B cell (primary cell): ENCODE results near the gene DLG1. TPM values are rescaled to one million over a fixed set of nuclear protein-coding genes. Genes with fewer than 3 reads are reported as not detected.

Experiments
- ATAC-seq: fragments of 200-7000 bp; cut with Tn5 transposase; one replicate; pipeline ENCODE4 v1.10.0; 2021; ENCODE audit warnings: low read depth, mild to moderate bottlenecking, moderate number of reproducible peaks, moderate library complexity
- CTCF ChIA-PET: fragments of 350-600 bp; sonication (Branson Sonifier 250); formaldehyde crosslinking; loops from one replicate; lab custom pipeline; 2021; ENCODE audit warnings: antibody characterized with exemption, inconsistent platforms; lab: Charles Lee
- POLR2A ChIA-PET: fragments of 350-600 bp; sonication (Branson Sonifier 250); formaldehyde crosslinking; loops from one replicate; lab custom pipeline; 2021; ENCODE audit warnings: antibody characterized with exemption; lab: Charles Lee
- DNase-seq: peaks from one replicate; pipeline ENCODE4 v3.0.0; 2013
- H2AFZ ChIP-seq: 2 replicates; pipeline ENCODE4 v1.6.1; 2012; ENCODE audit warnings: mild to moderate bottlenecking, low read depth, low read length; ENCODE audit not compliant: insufficient read depth, poor library complexity, severe bottlenecking
- H3K27ac ChIP-seq, 2 donors: 1 replicate in 1 of 2; 2 replicates in 1 of 2; pipeline ENCODE4 v1.5.1; 2012 to 2013; ENCODE audit warnings: low read length in 2 of 2, mild to moderate bottlenecking in 2 of 2, moderate library complexity in 1 of 2
- H3K27me3 ChIP-seq, 4 experiments: fragments of 200-600 bp in 1 of 4; sonication (generic) in 1 of 4; replicated peaks in 1 of 4; 1 replicate in 2 of 4; 2 replicates in 2 of 4; pipeline versions ENCODE4 v1.6.1 to v1.7.0; 2013 to 2016; ENCODE audit warnings: low read length in 3 of 4, mild to moderate bottlenecking in 2 of 4, mixed read lengths in 1 of 4, moderate library complexity in 1 of 4; ENCODE audit not compliant: insufficient read depth in 4 of 4, control insufficient read depth in 3 of 4; ENCODE audit errors: control extremely low read depth in 1 of 4
- H3K36me3 ChIP-seq, 2 experiments: replicated peaks in 1 of 2; 1 replicate in 1 of 2; 2 replicates in 1 of 2; pipeline versions ENCODE4 v1.6.1 to v1.7.1; 2013; ENCODE audit warnings: low read length in 1 of 2; ENCODE audit not compliant: insufficient read depth in 2 of 2, control insufficient read depth in 1 of 2; ENCODE audit errors: control extremely low read depth in 1 of 2, extremely low read depth in 1 of 2
- H3K4me1 ChIP-seq, 2 donors: fragments of 200-600 bp in 1 of 2; sonication (generic) in 1 of 2; 1 replicate in 1 of 2; 2 replicates in 1 of 2; pipeline versions ENCODE4 v1.5.1 to v1.6.1; 2013 to 2017; ENCODE audit warnings: low read length in 2 of 2; ENCODE audit not compliant: control insufficient read depth in 2 of 2, insufficient read depth in 2 of 2
- H3K4me2 ChIP-seq: replicated peaks from 2 replicates; pipeline ENCODE3; 2012; ENCODE audit warnings: mild to moderate bottlenecking, low read depth, low read length; ENCODE audit not compliant: poor library complexity, severe bottlenecking
- H3K4me3 ChIP-seq, 5 experiments: fragments of 200-600 bp in 1 of 5; sonication (generic) in 1 of 5; 1 replicate in 3 of 5; 2 replicates in 2 of 5; pipeline versions ENCODE4 v1.5.1 to v1.7.0; 2011 to 2016; ENCODE audit warnings: low read length in 4 of 5, mild to moderate bottlenecking in 4 of 5, low read depth in 2 of 5, control low read depth in 1 of 5, moderate library complexity in 1 of 5; ENCODE audit not compliant: insufficient read depth in 1 of 5; ENCODE audit errors: control extremely low read depth in 1 of 5, extremely low read depth in 1 of 5
- H3K79me2 ChIP-seq: fragments of 200-600 bp; sonication (generic); one replicate; pipeline ENCODE4 v1.6.0; 2016; ENCODE audit warnings: low read length; ENCODE audit not compliant: control insufficient read depth, insufficient read depth
- H3K9ac ChIP-seq: fragments of 200-600 bp; sonication (generic); 2 replicates; pipeline ENCODE4 v1.6.1; 2017; ENCODE audit warnings: mild to moderate bottlenecking, low read length, moderate library complexity
- H3K9me3 ChIP-seq, 3 donors: one replicate each; pipeline versions ENCODE4 v1.6.1 to v1.7.1; 2013; ENCODE audit warnings: low read length in 2 of 3; ENCODE audit not compliant: control insufficient read depth in 2 of 3, insufficient read depth in 1 of 3; ENCODE audit errors: control extremely low read depth in 1 of 3
- H4K20me1 ChIP-seq: 2 replicates; pipeline ENCODE4 v1.6.0; 2012; ENCODE audit warnings: mild to moderate bottlenecking, low read length; ENCODE audit not compliant: insufficient read depth, control insufficient read depth, poor library complexity, severe bottlenecking
- H3K27ac Mint-ChIP-seq: one replicate; pipeline ENCODE4 v1.8.0; 2021; ENCODE audit warnings: mixed read lengths
- H3K27me3 Mint-ChIP-seq: one replicate; pipeline ENCODE4 v1.8.0; 2021; ENCODE audit warnings: mixed read lengths
- H3K4me1 Mint-ChIP-seq: one replicate; pipeline ENCODE4 v1.8.0; 2021; ENCODE audit warnings: mixed read lengths
- H3K4me3 Mint-ChIP-seq: one replicate; pipeline ENCODE4 v1.8.0; 2021; ENCODE audit warnings: mixed read lengths
- H3K9me3 Mint-ChIP-seq: one replicate; pipeline ENCODE4 v1.8.0; 2022; ENCODE audit warnings: mixed read lengths; ENCODE audit not compliant: insufficient read depth
- CTCF ChIP-seq: fragments of 200-600 bp; IDR thresholded peaks from one replicate; pipeline ENCODE4 v1.8.0; 2022; ENCODE audit warnings: antibody characterized with exemption, mild to moderate bottlenecking
- EZH2 ChIP-seq: IDR thresholded peaks from 2 replicates; pipeline ENCODE4 v1.6.1; 2012; ENCODE audit warnings: borderline replicate concordance, low read depth, mild to moderate bottlenecking, moderate library complexity, low read length; ENCODE audit not compliant: insufficient read depth, poor library complexity, severe bottlenecking
- WGBS: methylation state at CpG from one replicate; pipeline ENCODE4 v1.1.5; 2013; ENCODE audit warnings: missing lambda C conversion rate; ENCODE audit not compliant: insufficient coverage; 5-methylcytosine and 5-hydroxymethylcytosine counted together
- intact Hi-C: fragments of 100-400 bp; cut with micrococcal nuclease; formaldehyde crosslinking; loops from one replicate; pipeline ENCODE4 v1.10.0; 2022
- polyA plus RNA-seq: library from polyadenylated mRNA; depleted of rRNA; stranded (reverse); fragments of >200 nt; gene quantifications from 2 replicates; pipeline ENCODE4 v1.2.3, GENCODE V29; 2012
- total RNA-seq, 2 donors: library from RNA; stranded (reverse); fragments of 120-200 nt in 1 of 2; gene quantifications; 1 replicate in 1 of 2; 2 replicates in 1 of 2; pipeline versions ENCODE4 v1.2.3 to v1.2.4, GENCODE V29; 2013 to 2022

DLG1 gene
- total and polyA plus RNA-seq, 2 donors (not counting 1 experiment from before 2014, with no cell fraction given) = 23.4 to 114 TPM

DNA sequence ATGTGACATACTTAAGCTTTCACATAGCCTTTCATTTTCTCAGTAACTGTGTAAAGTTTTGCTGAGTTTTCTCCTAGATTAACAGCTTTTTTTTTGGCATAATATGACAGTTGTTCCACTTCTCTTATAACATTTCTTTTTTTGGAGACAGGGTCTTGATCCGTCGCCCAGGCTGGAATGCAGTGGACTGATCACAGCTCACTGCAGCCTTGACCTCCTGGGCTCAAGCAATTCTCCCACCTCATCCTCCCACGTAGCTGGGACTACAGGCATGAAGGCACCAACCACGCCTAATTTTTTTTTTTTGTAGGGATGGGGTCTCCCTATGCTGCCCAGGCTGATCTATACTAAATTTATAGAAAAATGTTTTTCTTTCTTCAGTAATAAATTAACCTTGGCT, 30.1 kb downstream of the DLG1 start:
- H3K36me3 ChIP-seq = peaks cover 0 to 2% of the 10 kb centered on the region in 2 experiments

DNA sequence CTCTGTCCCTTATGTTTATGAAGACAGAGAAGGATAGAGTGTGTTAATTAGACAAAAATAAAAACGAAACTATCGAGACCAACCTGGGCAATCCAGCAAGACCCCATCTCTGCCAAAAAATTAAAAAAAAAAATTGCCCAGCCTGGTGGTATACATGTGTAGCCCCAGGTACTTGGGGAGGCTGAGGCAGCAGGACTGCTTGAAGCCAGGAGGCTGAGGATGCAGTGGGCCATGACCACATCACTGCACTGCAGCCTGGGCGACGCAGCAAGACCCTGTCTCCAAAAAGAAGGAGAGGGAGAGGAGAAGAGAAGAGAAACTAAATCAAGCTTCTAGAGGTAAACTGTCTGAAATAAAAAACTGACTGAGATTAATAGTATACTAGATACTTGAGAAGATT, 32.1 kb downstream of the DLG1 start:
- Histone ChIP-seq H3K79me2 (peaks cover 74% of the 10 kb centered on the region), H3K4me1 (no peaks in the 10 kb centered on the region), H3K4me3 (no peak overlapping the region), H3K4me2 (no peak overlapping the region), H3K9ac (no peak overlapping the region), H3K36me3 (peaks cover 0 to 2% of the 10 kb centered on the region in 2 experiments), H4K20me1 (peaks cover 28% of the 10 kb centered on the region), H3K27ac (no peak overlapping the region), H3K9me3 (no peaks in the 10 kb centered on the region), H2AFZ (no peak overlapping the region), H3K27me3 (no peaks in the 10 kb centered on the region)
- no peak for DNase-seq
- no peaks in the 10 kb centered on the region for H3K9me3 Mint-ChIP-seq
- CTCF ChIA-PET = interaction anchor here (2.7 kb wide), 1 partner anchor 9 kb away, joined by 17 read pairs; no protein-coding TSS in a partner anchor
- no peaks in the 10 kb centered on the region for H3K27me3 Mint-ChIP-seq
- no peak overlapping the region for H3K4me3 Mint-ChIP-seq
- no peak overlapping the region for H3K27ac Mint-ChIP-seq
- intact Hi-C loops = no loop called here
- TF ChIP-seq EZH2 (no peak), CTCF (no peak)
- no peak for ATAC-seq
- peaks cover 6% of the 10 kb centered on the region for H3K4me1 Mint-ChIP-seq
- WGBS = no CpG with 5 or more reads among the region's 4 CpGs
- POLR2A ChIA-PET = no interaction called here

More for the DNA sequence above, 30.1 kb downstream of the DLG1 start:
- H2AFZ ChIP-seq = no peak overlapping the region
- no peak overlapping the region for H3K27ac Mint-ChIP-seq
- ChIA-PET POLR2A (interaction anchor here (0.6 kb wide), 1 partner anchor 270 kb away, joined by 3 read pairs; no protein-coding TSS in a partner anchor), CTCF (interaction anchor here (2.7 kb wide), 1 partner anchor 11 kb away, joined by 17 read pairs; no protein-coding TSS in a partner anchor)
- no peak overlapping the region for H3K4me2 ChIP-seq
- WGBS = no CpG with 5 or more reads among the region's 4 CpGs
- peaks cover 75% of the 10 kb centered on the region for H3K79me2 ChIP-seq
- H3K27ac ChIP-seq = no peak overlapping the region
- no peaks in the 10 kb centered on the region for H3K9me3 ChIP-seq
- intact Hi-C loops = no loop called here
- no peaks in the 10 kb centered on the region for H3K9me3 Mint-ChIP-seq
- H3K4me3 Mint-ChIP-seq = no peak overlapping the region
- DNase-seq (no peak), ATAC-seq (no peak)
- no peak overlapping the region for H3K9ac ChIP-seq
- no peak overlapping the region for H3K4me3 ChIP-seq
- peaks cover 33% of the 10 kb centered on the region for H4K20me1 ChIP-seq
- H3K27me3 Mint-ChIP-seq = no peaks in the 10 kb centered on the region
- H3K4me1 ChIP-seq = no peaks in the 10 kb centered on the region
- no peak for TF ChIP-seq CTCF
- peaks cover 13% of the 10 kb centered on the region for H3K4me1 Mint-ChIP-seq
- H3K27me3 ChIP-seq = no peaks in the 10 kb centered on the region
